T-helper 1 cell treated with Interleukin-12 subunit alpha and Interleukin-12 subunit beta and Interleukin-4 antibody, amounts not matched to agents 30 ng/mL and 1 ng/mL, for 36 hours (primary cell): ENCODE results near the gene TMEM203. TPM values are rescaled to one million over a fixed set of nuclear protein-coding genes. Genes with fewer than 3 reads are reported as not detected.

Source experiments
- intact Hi-C: fragments of 100-400 bp; cut with micrococcal nuclease; formaldehyde crosslinking; loops from one replicate; pipeline ENCODE4 v1.15.1; 2024
- total RNA-seq: library from RNA; stranded (reverse); gene quantifications from 2 replicates; pipeline ENCODE4 v1.2.3, GENCODE V29; 2022

Gene TMEM203
- total RNA-seq, 1 donor from 2014 or later = 29.4 TPM

- intact Hi-C loops = no loop called here
These were observed 36.3 kb downstream of the TMEM203 start for GRCh38 chr9:137168904-137169856.

GRCh38 chr9:137168573-137168903, 36.9 kb downstream of the TMEM203 start:
- intact Hi-C loops = no loop called here

- intact Hi-C loops = no loop called here
These were observed 37.5 kb downstream of the TMEM203 start for GRCh38 chr9:137167747-137168572.

- intact Hi-C loops = no loop called here
These were observed 38.1 kb downstream of the TMEM203 start for GRCh38 chr9:137167277-137167746.

- intact Hi-C loops = no loop called here
These were observed 38.8 kb downstream of the TMEM203 start for GRCh38 chr9:137166380-137167229.

- intact Hi-C loops = no loop called here
These were observed 40.1 kb downstream of the TMEM203 start for GRCh38 chr9:137165250-137165836.

- intact Hi-C loops = no loop called here
These were observed 40.8 kb downstream of the TMEM203 start for GRCh38 chr9:137164370-137165249.

- intact Hi-C loops = no loop called here
These were observed 41.6 kb downstream of the TMEM203 start for GRCh38 chr9:137163805-137164204.

GRCh38 chr9:137163365-137163715, 42.1 kb downstream of the TMEM203 start:
- intact Hi-C loops = no loop called here

- intact Hi-C loops = no loop called here
These were observed 42.7 kb downstream of the TMEM203 start for GRCh38 chr9:137162505-137163364.

- intact Hi-C loops = no loop called here
These were observed 43.6 kb downstream of the TMEM203 start for GRCh38 chr9:137161558-137162486.

GRCh38 chr9:137160716-137161557, 44.5 kb downstream of the TMEM203 start:
- intact Hi-C loops = no loop called here

- intact Hi-C loops = no loop called here
These were observed 45.4 kb downstream of the TMEM203 start for GRCh38 chr9:137160054-137160425.

GRCh38 chr9:137159105-137160053, 46.1 kb downstream of the TMEM203 start:
- intact Hi-C loops = loop anchor here (10.0 kb wide), 2 partner anchors 135 to 315 kb away; partner anchors contain the start of genes ABCA2, AJM1 and PHPT1

- intact Hi-C loops = loop anchor here (10.0 kb wide), 2 partner anchors 134 to 314 kb away; partner anchors contain the start of genes ABCA2, AJM1 and PHPT1
These were observed 46.8 kb downstream of the TMEM203 start for GRCh38 chr9:137158625-137159024.
